Measurements from ENCODE around the gene CCND3. TPM values are rescaled to one million over a fixed set of nuclear protein-coding genes. Genes with fewer than 3 reads are reported as not detected.

The CCND3 gene
- total and polyA plus RNA-seq, 2 of the 8 experiments (the other 6 are each of a cell fraction or from before 2014, with no cell fraction given) = 30.6 to 32.9 TPM

DNA sequence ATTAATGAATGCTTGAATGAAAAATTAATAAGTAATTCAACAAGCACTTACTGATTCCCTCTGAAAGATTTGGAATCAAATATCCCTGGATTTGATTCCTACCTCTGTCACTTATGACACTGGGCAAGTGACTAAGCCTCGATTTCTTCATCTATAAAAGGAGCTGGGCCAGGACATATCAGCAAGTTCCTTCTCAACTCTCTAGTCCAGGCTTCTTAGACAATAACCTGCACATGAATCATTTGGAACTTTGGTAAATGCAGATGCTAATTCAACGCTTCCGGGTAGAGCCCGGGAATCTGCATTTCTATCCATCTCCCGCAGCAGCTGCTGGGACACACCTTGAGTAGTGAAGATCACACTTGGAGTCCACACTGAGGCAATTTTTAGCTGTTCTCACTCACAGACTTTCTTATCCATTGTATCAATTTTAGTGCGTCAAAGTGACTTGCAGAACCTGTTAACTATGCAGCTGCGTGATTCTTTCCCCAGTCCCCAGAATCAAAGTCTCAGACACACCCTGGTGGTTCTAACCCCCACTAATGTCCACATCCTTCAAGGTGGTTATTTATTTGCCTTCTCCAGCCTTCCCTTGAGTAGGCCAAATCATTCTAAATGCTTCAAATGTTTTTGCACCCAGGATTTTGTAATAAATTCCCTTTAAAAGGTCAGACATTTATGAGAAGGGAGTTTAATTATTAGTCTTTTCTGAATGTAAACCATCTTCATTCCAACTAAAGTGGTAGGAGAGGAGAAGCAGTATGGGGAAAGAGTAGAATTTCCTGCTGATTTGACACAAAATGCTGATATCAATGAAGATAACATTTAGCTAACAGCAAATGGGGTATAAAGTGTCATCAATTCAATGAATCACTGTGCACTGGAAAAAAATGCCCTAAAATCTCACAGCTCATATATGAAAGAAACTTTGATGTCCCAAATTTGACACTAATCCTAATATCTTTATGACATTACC, 26.0 kb upstream of the CCND3 start:
- H3K4me1 ChIP-seq (replicated peaks in 1 of 4; ENCODE audit: control insufficient read depth in 3 of 4, insufficient read depth in 4 of 4, low read length in 3 of 4) = peaks cover 15 to 28% (median 23%) of the 10 kb centered on the region in 4 experiments
- DNase-seq (ENCODE audit: low read depth in 1 of 2, low spot score in 2 of 2) (no peak), FAIRE-seq (no peak)
- H4K91ac ChIP-seq (replicated peaks; ENCODE audit: insufficient read length, low read length) = peak overlapping the region; percentile 13
- no peak overlapping the region for H3K27ac ChIP-seq (ENCODE audit: low read depth, low read length)
- POLR2A ChIA-PET (ENCODE audit: partially characterized antibody) = interaction anchor here (0.6 to 2.4 kb wide), 5 partner anchors 28 to 128 kb away, joined by 3 to 11 read pairs (median 4); partner anchors contain the start of genes BYSL and MED20
- H3K79me1 ChIP-seq (ENCODE audit: low read depth, low read length) = no peaks in the 10 kb centered on the region
- no peak overlapping the region for H3K4ac ChIP-seq (replicated peaks; ENCODE audit: insufficient read length, low read depth, low read length)
- H2BK5ac ChIP-seq (ENCODE audit: low read depth, low read length) = peak overlapping the region; percentile 87; the same call in 1 of the 2 replicates
- TF ChIP-seq RFX5 (IDR thresholded peaks at IDR 0.05; ENCODE audit: borderline replicate concordance, low read depth, low read length) (no peak), TCF12 (IDR thresholded peaks at IDR 0.05; ENCODE audit: low read depth, low read length) (0 out of 2 replicates have a peak, but pooled peaks have one; percentile 12), HDAC2 (IDR thresholded peaks at IDR 0.05; ENCODE audit: borderline replicate concordance in 1 of 2, low read depth in 2 of 2, low read length in 2 of 2) (no peak), CHD2 (IDR thresholded peaks at IDR 0.05; ENCODE audit: low read length) (no peak), CREB1 (IDR thresholded peaks at IDR 0.05) (no peak), POU5F1 (IDR thresholded peaks at IDR 0.05; ENCODE audit: low read depth, low read length) (no peak)
- TF ChIP-seq, protein P1, sequence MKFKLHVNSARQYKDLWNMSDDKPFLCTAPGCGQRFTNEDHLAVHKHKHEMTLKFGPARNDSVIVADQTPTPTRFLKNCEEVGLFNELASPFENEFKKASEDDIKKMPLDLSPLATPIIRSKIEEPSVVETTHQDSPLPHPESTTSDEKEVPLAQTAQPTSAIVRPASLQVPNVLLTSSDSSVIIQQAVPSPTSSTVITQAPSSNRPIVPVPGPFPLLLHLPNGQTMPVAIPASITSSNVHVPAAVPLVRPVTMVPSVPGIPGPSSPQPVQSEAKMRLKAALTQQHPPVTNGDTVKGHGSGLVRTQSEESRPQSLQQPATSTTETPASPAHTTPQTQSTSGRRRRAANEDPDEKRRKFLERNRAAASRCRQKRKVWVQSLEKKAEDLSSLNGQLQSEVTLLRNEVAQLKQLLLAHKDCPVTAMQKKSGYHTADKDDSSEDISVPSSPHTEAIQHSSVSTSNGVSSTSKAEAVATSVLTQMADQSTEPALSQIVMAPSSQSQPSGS (IDR thresholded peaks at IDR 0.05; ENCODE audit: low read length) = no peak
- no peak overlapping the region for H4K8ac ChIP-seq (ENCODE audit: extremely low read depth, insufficient read depth, low read length)
- 69% methylated on average over 7 of the region's 7 CpGs; no CpG with 5 or more reads in 1 of the 2 experiments for WGBS, 2 experiments (ENCODE audit: extremely low coverage in 1 of 2, insufficient coverage in 1 of 2, insufficient read length in 1 of 2, insufficient replicate concordance in 2 of 2, low coverage in 1 of 2, low lambda C conversion rate in 2 of 2, missing lambda C conversion rate in 1 of 2)
- no peak overlapping the region for H3K14ac ChIP-seq (ENCODE audit: insufficient read length)
- peak overlapping the region; percentile 16; the same call in 1 of the 2 replicates for H3K18ac ChIP-seq (ENCODE audit: extremely low read depth, low read length)
- peak overlapping the region; percentile 55; the same call in 1 of the 2 replicates for H2BK12ac ChIP-seq (ENCODE audit: low read depth, low read length)
- CTCF ChIA-PET (ENCODE audit: partially characterized antibody) = interaction anchor here (0.6 to 3.0 kb wide), 9 partner anchors 19 to 263 kb away, joined by 3 to 14 read pairs (median 4); partner anchors contain the start of genes BYSL and MED20
- peak overlapping the region; percentile 78 for H2BK120ac ChIP-seq (replicated peaks; ENCODE audit: low read depth, low read length)
- H3K9me3 ChIP-seq (ENCODE audit: insufficient read depth in 2 of 2, low read depth in 1 of 2, low read length in 1 of 2) = no peaks in the 10 kb centered on the region
- H3K56ac ChIP-seq (replicated peaks; ENCODE audit: insufficient read length, low read depth, low read length) = no peak overlapping the region
- peaks cover 0 to 3% of the 10 kb centered on the region in 2 experiments for H4K20me1 ChIP-seq (replicated peaks in 1 of 2; ENCODE audit: control insufficient read depth in 1 of 2, insufficient read depth in 2 of 2, low read length in 2 of 2)
- H3K4me2 ChIP-seq (ENCODE audit: insufficient read depth in 1 of 2, low read depth in 2 of 2, low read length in 2 of 2) = peak overlapping the region; percentile 1 to 4; a peak in 2 of 4 replicates
- H4K5ac ChIP-seq (ENCODE audit: insufficient read length, low read depth, low read length) = no peak overlapping the region
- no peak overlapping the region for H2AFZ ChIP-seq (ENCODE audit: low read length)
- no peaks in the 10 kb centered on the region for H3K36me3 ChIP-seq (ENCODE audit: control insufficient read depth in 2 of 4, insufficient read depth in 4 of 4, low read length in 3 of 4)
- no peak overlapping the region for H2BK15ac ChIP-seq (ENCODE audit: low read length)
- H3K9ac ChIP-seq (replicated peaks in 1 of 4; ENCODE audit: extremely low read depth in 1 of 4, low read depth in 3 of 4, low read length in 3 of 4) = no peak overlapping the region
- H2BK20ac ChIP-seq (ENCODE audit: low read length) = no peak overlapping the region; the same call in 1 of the 2 replicates
- no peak overlapping the region for H2AK5ac ChIP-seq (ENCODE audit: low read depth, low read length)
- peaks cover 4% of the 10 kb centered on the region; the same call in 1 of the 2 replicates for H3K23me2 ChIP-seq (ENCODE audit: low read depth, low read length)
- H3K27me3 ChIP-seq (replicated peaks in 1 of 4; ENCODE audit: control insufficient read depth in 3 of 4, extremely low read depth in 1 of 4, insufficient read depth in 3 of 4, low read length in 3 of 4) = no peaks in the 10 kb centered on the region; a peak in 1 of 7 replicates
- no peaks in the 10 kb centered on the region for H3K79me2 ChIP-seq (ENCODE audit: control insufficient read depth in 1 of 2, insufficient read depth in 2 of 2, low read length in 2 of 2)
- no peak overlapping the region for H3K23ac ChIP-seq (ENCODE audit: insufficient read length)
- no peak overlapping the region; a peak in 1 of 8 replicates for H3K4me3 ChIP-seq (ENCODE audit: extremely low read depth in 1 of 4, insufficient read depth in 2 of 4, low read depth in 3 of 4, low read length in 4 of 4)

Measured in H1 (cell line).